Astrocyte (in vitro differentiated cells and primary cell): ENCODE measurements around the gene ZNF165. TPM values are rescaled to one million over a fixed set of nuclear protein-coding genes. Genes with fewer than 3 reads are reported as not detected.
"Not testable (repeated sequence)": the region's sequence is repeated elsewhere in the genome, so short reads cannot be mapped to it uniquely, and the experiment has no call there.

Source experiments
- DNase-seq: peaks from one replicate; pipeline ENCODE4 v3.0.0-alpha.2; 2010; ENCODE audit warnings: low read depth
- FAIRE-seq: peaks from 2 replicates; lab custom pipeline; 2011; peaks lifted over from hg19 to GRCh38; lab: Jason Lieb, UNC
- H2AFZ ChIP-seq: 2 replicates; pipeline ENCODE4 v1.6.0; 2012; ENCODE audit warnings: low read depth, low read length, inconsistent platforms
- H3K27ac ChIP-seq: 2 replicates; pipeline ENCODE4 v1.5.1; 2011; ENCODE audit warnings: low read depth, low read length, inconsistent platforms
- H3K27me3 ChIP-seq: 2 replicates; pipeline ENCODE4 v1.6.0; 2011; ENCODE audit warnings: low read length, inconsistent platforms; ENCODE audit not compliant: insufficient read depth
- H3K36me3 ChIP-seq: 2 replicates; pipeline ENCODE4 v1.5.1; 2011; ENCODE audit warnings: low read length, inconsistent platforms; ENCODE audit not compliant: insufficient read depth
- H3K4me1 ChIP-seq: 2 replicates; pipeline ENCODE4 v1.5.1; 2011; ENCODE audit warnings: low read length, inconsistent platforms; ENCODE audit not compliant: insufficient read depth
- H3K4me2 ChIP-seq: 2 replicates; pipeline ENCODE4 v1.6.0; 2012; ENCODE audit warnings: low read length, inconsistent platforms
- H3K4me3 ChIP-seq: 2 replicates; pipeline ENCODE4 v1.5.1; 2011; ENCODE audit warnings: low read depth, mild to moderate bottlenecking, low read length, inconsistent platforms; ENCODE audit not compliant: insufficient read depth
- H3K79me2 ChIP-seq: 2 replicates; pipeline ENCODE4 v1.6.0; 2012; ENCODE audit warnings: mild to moderate bottlenecking, low read length, inconsistent platforms; ENCODE audit not compliant: insufficient read depth
- H3K9ac ChIP-seq: 2 replicates; pipeline ENCODE4 v1.6.0; 2012; ENCODE audit warnings: mild to moderate bottlenecking, low read length, inconsistent platforms
- H3K9me3 ChIP-seq: 2 replicates; pipeline ENCODE4 v1.5.1; 2012; ENCODE audit warnings: low read depth, mild to moderate bottlenecking, low read length, inconsistent platforms; ENCODE audit not compliant: insufficient read depth
- H4K20me1 ChIP-seq: 2 replicates; pipeline ENCODE4 v1.6.0; 2012; ENCODE audit warnings: low read length, inconsistent platforms; ENCODE audit not compliant: insufficient read depth
- H3K27ac Mint-ChIP-seq: one replicate; pipeline ENCODE4 v1.8.0; 2021; ENCODE audit warnings: mild to moderate bottlenecking, mixed read lengths; ENCODE audit not compliant: unreplicated experiment
- H3K27me3 Mint-ChIP-seq: one replicate; pipeline ENCODE4 v1.8.0; 2021; ENCODE audit warnings: low read depth, mixed read lengths; ENCODE audit not compliant: unreplicated experiment
- H3K36me3 Mint-ChIP-seq: one replicate; pipeline ENCODE4 v1.8.0; 2021; ENCODE audit warnings: low read depth, mixed read lengths; ENCODE audit not compliant: unreplicated experiment
- H3K4me1 Mint-ChIP-seq: one replicate; pipeline ENCODE4 v1.8.0; 2021; ENCODE audit warnings: low read depth, mixed read lengths; ENCODE audit not compliant: unreplicated experiment
- H3K4me3 Mint-ChIP-seq: one replicate; pipeline ENCODE4 v1.8.0; 2021; ENCODE audit warnings: mild to moderate bottlenecking, moderate library complexity, mixed read lengths; ENCODE audit not compliant: unreplicated experiment
- H3K9me3 Mint-ChIP-seq: one replicate; pipeline ENCODE4 v1.8.0; 2021; ENCODE audit warnings: mild to moderate bottlenecking, mixed read lengths; ENCODE audit not compliant: unreplicated experiment
- EZH2 ChIP-seq: IDR thresholded peaks from 2 replicates; pipeline ENCODE4 v1.6.1; 2012; ENCODE audit warnings: mild to moderate bottlenecking, low read length, inconsistent platforms; ENCODE audit not compliant: insufficient read depth
- total RNA-seq: library from RNA; stranded (reverse); gene quantifications from 2 replicates; pipeline ENCODE4 v1.2.1, GENCODE V29; 2021
- TF ChIP-seq, protein P1 (sequence below): IDR thresholded peaks from 2 replicates; pipeline ENCODE4 v1.5.1; 2011; ENCODE audit warnings: low read depth, mild to moderate bottlenecking, inconsistent platforms, low read length, moderate library complexity; ENCODE audit not compliant: insufficient read depth

ZNF165 gene
- total RNA-seq, 1 donor from 2014 or later: 0.75 TPM

DNA sequence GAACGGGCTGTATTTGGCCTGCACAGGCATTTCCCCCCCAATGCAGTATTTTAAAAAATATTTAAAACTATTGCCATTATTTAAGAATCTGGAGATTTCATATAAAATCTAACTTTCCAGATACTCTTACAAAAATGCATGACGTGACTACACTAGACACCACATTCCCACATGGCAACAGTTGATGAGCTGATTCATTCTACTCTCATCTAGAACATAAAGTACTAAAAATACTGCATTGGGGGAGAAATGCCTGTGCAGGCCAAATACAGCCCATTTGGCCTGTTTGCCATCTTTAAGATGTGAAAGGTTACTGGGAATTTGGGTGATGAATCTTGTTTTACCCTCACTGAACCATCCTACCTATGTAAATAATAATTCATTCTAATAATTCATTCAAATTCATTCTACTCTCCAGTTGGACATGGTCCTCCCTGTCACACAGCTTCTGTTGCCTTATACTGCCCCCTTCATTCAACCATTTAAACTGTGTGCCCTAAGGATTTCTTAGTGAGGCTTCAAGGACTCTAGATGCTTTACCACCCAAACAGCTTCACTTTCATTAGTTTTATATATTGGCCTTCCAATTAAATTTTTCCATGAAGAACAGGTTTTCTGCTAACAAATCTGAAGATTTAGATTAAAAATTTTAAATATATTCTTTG lies 37.1 kb downstream of the ZNF165 start:
- no peaks in the 10 kb centered on the region for H3K4me1 ChIP-seq
- FAIRE-seq: no peak
- peaks cover 43% of the 10 kb centered on the region for H3K36me3 ChIP-seq
- no peak overlapping the region for H2AFZ ChIP-seq
- no peak for DNase-seq
- H3K79me2 ChIP-seq: no peaks in the 10 kb centered on the region
- H3K36me3 Mint-ChIP-seq: peaks cover 27% of the 10 kb centered on the region
- peaks cover 13% of the 10 kb centered on the region for H3K9me3 ChIP-seq
- H3K4me3 Mint-ChIP-seq: no peak overlapping the region
- H3K27ac Mint-ChIP-seq: no peak overlapping the region
- peaks cover 6% of the 10 kb centered on the region for H3K9me3 Mint-ChIP-seq
- no peak for TF ChIP-seq EZH2
- TF ChIP-seq, protein P1, sequence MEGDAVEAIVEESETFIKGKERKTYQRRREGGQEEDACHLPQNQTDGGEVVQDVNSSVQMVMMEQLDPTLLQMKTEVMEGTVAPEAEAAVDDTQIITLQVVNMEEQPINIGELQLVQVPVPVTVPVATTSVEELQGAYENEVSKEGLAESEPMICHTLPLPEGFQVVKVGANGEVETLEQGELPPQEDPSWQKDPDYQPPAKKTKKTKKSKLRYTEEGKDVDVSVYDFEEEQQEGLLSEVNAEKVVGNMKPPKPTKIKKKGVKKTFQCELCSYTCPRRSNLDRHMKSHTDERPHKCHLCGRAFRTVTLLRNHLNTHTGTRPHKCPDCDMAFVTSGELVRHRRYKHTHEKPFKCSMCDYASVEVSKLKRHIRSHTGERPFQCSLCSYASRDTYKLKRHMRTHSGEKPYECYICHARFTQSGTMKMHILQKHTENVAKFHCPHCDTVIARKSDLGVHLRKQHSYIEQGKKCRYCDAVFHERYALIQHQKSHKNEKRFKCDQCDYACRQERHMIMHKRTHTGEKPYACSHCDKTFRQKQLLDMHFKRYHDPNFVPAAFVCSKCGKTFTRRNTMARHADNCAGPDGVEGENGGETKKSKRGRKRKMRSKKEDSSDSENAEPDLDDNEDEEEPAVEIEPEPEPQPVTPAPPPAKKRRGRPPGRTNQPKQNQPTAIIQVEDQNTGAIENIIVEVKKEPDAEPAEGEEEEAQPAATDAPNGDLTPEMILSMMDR: no peak
- no peak overlapping the region for H3K27ac ChIP-seq
- no peak overlapping the region for H3K4me2 ChIP-seq
- H3K27me3 Mint-ChIP-seq: no peaks in the 10 kb centered on the region
- no peaks in the 10 kb centered on the region for H3K27me3 ChIP-seq
- no peaks in the 10 kb centered on the region for H4K20me1 ChIP-seq
- H3K9ac ChIP-seq: no peak overlapping the region
- no peak overlapping the region for H3K4me3 ChIP-seq
- no peaks in the 10 kb centered on the region for H3K4me1 Mint-ChIP-seq

GRCh38 chr6:28118217-28118616 lies 37.8 kb downstream of the ZNF165 start:
- H3K27ac Mint-ChIP-seq: no peak overlapping the region
- H3K4me1 Mint-ChIP-seq: no peaks in the 10 kb centered on the region
- no peaks in the 10 kb centered on the region for H4K20me1 ChIP-seq
- no peaks in the 10 kb centered on the region for H3K79me2 ChIP-seq
- no peaks in the 10 kb centered on the region for H3K27me3 Mint-ChIP-seq
- no peak overlapping the region for H2AFZ ChIP-seq
- FAIRE-seq (no peak), DNase-seq (no peak)
- peaks cover 13% of the 10 kb centered on the region for H3K9me3 ChIP-seq
- H3K4me3 Mint-ChIP-seq: no peak overlapping the region
- H3K4me2 ChIP-seq: no peak overlapping the region
- no peaks in the 10 kb centered on the region for H3K27me3 ChIP-seq
- no peak overlapping the region for H3K9ac ChIP-seq
- H3K9me3 Mint-ChIP-seq: peaks cover 6% of the 10 kb centered on the region
- no peak overlapping the region for H3K27ac ChIP-seq
- H3K36me3 Mint-ChIP-seq: peaks cover 27% of the 10 kb centered on the region
- peaks cover 43% of the 10 kb centered on the region for H3K36me3 ChIP-seq
- TF ChIP-seq, protein P1: no peak
- TF ChIP-seq EZH2: no peak
- H3K4me3 ChIP-seq: no peak overlapping the region
- no peaks in the 10 kb centered on the region for H3K4me1 ChIP-seq

DNA sequence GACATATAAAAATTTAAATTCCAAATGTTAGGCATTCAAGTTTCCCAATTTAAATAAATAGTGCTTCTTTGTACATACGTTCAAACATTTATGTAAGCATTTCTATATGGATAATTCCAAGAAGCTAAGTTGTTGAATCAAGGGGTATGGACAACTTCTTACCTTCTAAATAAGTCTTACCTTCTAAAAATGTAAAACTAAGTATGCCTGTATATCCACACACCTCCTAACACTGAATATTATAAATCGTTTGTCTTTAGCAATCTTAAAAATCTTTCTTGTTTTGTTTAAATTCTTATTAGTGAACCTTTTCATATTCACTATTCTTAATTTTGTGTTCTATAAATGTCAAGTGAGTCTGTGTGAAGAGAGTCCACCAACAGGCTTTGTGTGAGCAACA lies 41.5 kb downstream of the ZNF165 start:
- Histone ChIP-seq H3K27me3 (no peaks in the 10 kb centered on the region), H3K4me2 (no peak overlapping the region), H2AFZ (no peak overlapping the region), H3K9ac (no peak overlapping the region), H3K4me1 (no peaks in the 10 kb centered on the region), H3K36me3 (peaks cover 22% of the 10 kb centered on the region), H3K4me3 (no peak overlapping the region), H3K79me2 (peaks cover 33% of the 10 kb centered on the region), H3K27ac (no peak overlapping the region), H4K20me1 (peaks cover under 1% of the 10 kb centered on the region), H3K9me3 (no peaks in the 10 kb centered on the region)
- DNase-seq: no peak
- no peak for FAIRE-seq
- TF ChIP-seq EZH2: no peak
- TF ChIP-seq, protein P1: no peak
- Mint-ChIP-seq H3K27ac (peak overlapping the region; percentile 75), H3K4me1 (peaks cover 7% of the 10 kb centered on the region), H3K27me3 (no peaks in the 10 kb centered on the region), H3K36me3 (peaks cover 4% of the 10 kb centered on the region), H3K9me3 (no peaks in the 10 kb centered on the region), H3K4me3 (no peak overlapping the region)

DNA sequence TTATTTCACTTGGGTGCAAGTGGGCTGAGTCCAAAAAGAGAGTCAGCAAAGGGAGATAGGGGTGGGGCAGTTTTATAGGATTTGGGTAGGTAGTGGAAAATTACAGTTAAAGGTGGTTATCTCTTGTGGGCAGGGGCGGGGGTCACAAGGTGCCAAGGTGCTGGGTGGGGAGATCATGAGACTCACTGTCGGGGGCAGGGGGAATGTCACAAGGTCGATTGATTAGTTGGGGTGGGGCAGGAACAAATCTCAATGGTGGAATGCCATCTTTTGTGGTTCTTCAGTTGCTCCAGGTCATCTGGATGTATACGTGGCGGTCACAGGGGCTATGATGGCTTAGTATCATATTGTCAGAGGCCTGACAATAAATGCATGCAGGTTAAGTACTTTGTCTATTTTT lies 41.9 kb downstream of the ZNF165 start:
- H3K27me3 ChIP-seq, H3K4me3 Mint-ChIP-seq, H3K9me3 Mint-ChIP-seq, H3K36me3 Mint-ChIP-seq, H2AFZ ChIP-seq, H3K4me3 ChIP-seq, DNase-seq, H3K9ac ChIP-seq, H3K9me3 ChIP-seq, H3K4me2 ChIP-seq, FAIRE-seq, H3K4me1 ChIP-seq, H4K20me1 ChIP-seq, H3K27ac ChIP-seq, H3K27me3 Mint-ChIP-seq: not testable (repeated sequence)
- peaks cover 37% of the 10 kb centered on the region for H3K79me2 ChIP-seq
- Mint-ChIP-seq H3K27ac (peak overlapping the region; percentile 75), H3K4me1 (peaks cover 11% of the 10 kb centered on the region)
- H3K36me3 ChIP-seq: peaks cover 22% of the 10 kb centered on the region
